ENCODE measurements around the gene RFX4. TPM values are rescaled to one million over a fixed set of nuclear protein-coding genes. Genes with fewer than 3 reads are reported as not detected.
"Not testable (repeated sequence)": the region's sequence is repeated elsewhere in the genome, so short reads cannot be mapped to it uniquely, and the experiment has no call there.

Gene RFX4
- total RNA-seq, 1 experiment from 2014 or later: not detected

DNA sequence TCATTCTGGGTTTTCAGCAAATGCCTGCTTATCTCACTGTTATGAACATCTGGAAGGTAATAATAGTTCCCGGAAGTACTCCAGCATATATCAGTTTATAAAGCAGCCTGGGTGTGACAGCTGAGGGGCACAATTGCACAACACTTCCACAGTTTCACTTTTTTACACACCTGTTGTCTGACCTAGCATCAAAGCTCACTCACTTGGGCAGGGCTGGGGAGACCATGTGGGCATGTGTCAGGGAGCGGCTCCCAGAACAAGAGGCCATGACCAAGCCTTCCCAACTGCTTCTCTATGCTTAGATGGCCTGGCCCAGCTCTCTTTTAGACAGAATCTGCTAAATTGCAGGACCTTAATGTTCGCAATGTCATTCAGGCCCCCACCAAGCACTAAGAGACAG is 140.6 kb downstream of the RFX4 start:
- no peak overlapping the region for H3K27ac ChIP-seq
- H3K4me3 ChIP-seq: no peak overlapping the region
- no peaks in the 10 kb centered on the region for H3K36me3 ChIP-seq
- DNase-seq (ENCODE audit: low read depth in 1 of 2, low spot score in 2 of 2): no peak
- H3K9me3 ChIP-seq (replicated peaks): no peaks in the 10 kb centered on the region
- H3K27me3 ChIP-seq (replicated peaks): no peaks in the 10 kb centered on the region
- H3K4me1 ChIP-seq (replicated peaks): no peaks in the 10 kb centered on the region

DNA sequence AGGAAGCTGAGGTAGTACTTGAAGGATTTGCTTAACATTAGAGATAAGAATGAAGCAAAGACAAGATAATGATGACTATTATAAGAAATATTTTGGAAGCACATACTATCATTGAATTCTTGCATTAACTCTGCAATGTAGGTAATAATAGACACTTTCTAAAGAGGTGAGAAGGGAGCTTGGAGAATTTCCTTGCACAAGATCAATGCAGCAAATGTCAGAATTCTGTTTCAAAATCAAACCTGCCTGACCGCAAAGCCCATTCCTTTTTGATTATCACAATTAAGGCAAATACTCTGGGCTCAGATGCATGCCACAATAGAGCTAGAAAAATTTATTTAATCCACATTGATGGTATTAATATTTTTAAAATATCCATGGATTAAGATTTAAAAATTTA is 141.3 kb downstream of the RFX4 start:
- H3K36me3 ChIP-seq: no peaks in the 10 kb centered on the region
- no peaks in the 10 kb centered on the region for H3K4me1 ChIP-seq (replicated peaks)
- no peaks in the 10 kb centered on the region for H3K9me3 ChIP-seq (replicated peaks)
- no peak overlapping the region for H3K4me3 ChIP-seq
- no peak for DNase-seq (ENCODE audit: low read depth in 1 of 2, low spot score in 2 of 2)
- no peak overlapping the region for H3K27ac ChIP-seq
- H3K27me3 ChIP-seq (replicated peaks): no peaks in the 10 kb centered on the region

- H3K9me3 ChIP-seq (replicated peaks): no peaks in the 10 kb centered on the region
- no peaks in the 10 kb centered on the region for H3K27me3 ChIP-seq (replicated peaks)
- H3K4me1 ChIP-seq (replicated peaks): no peaks in the 10 kb centered on the region
- no peak for DNase-seq (ENCODE audit: low read depth in 1 of 2, low spot score in 2 of 2)
- H3K4me3 ChIP-seq: no peak overlapping the region
- H3K36me3 ChIP-seq: no peaks in the 10 kb centered on the region
- H3K27ac ChIP-seq: no peak overlapping the region
Measured at GRCh38 chr12:106724934-106725333, 142.1 kb downstream of the RFX4 start.

DNA sequence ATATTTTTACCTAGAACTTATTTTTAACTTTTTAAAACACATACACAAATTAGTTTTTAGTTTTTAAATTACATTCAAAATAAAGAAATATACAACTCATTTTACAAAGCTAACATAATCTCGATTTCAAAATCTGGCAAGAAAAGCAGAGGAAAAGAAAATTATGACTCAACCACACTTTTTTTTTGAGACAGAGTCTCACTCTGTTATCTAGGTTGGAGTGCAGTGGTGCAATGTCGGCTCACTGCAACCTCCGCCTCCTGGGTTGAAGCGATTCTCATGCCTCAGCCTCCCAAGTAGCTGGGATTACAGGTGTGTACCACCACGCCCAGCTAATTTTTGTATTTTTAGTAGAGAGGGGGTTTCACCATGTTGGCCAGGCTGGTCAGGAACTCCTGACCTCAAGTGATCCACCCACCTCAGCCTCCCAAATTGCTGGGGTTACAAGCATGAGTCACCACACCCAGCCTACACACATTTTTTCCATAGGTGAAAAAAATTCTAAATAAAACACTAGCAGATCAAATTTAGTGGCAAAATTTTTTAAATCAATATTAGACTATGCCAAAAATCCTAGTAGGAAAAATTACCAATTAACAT is 143.9 kb downstream of the RFX4 start:
- not testable (repeated sequence) for H3K36me3 ChIP-seq; H3K4me1 ChIP-seq (replicated peaks); H3K4me3 ChIP-seq; DNase-seq (ENCODE audit: low read depth in 1 of 2, low spot score in 2 of 2); H3K27me3 ChIP-seq (replicated peaks); H3K9me3 ChIP-seq (replicated peaks); H3K27ac ChIP-seq

GRCh38 chr12:106729611-106730010 is 146.8 kb downstream of the RFX4 start:
- no peaks in the 10 kb centered on the region for H3K4me1 ChIP-seq (replicated peaks)
- DNase-seq (ENCODE audit: low read depth in 1 of 2, low spot score in 2 of 2): no peak
- H3K27me3 ChIP-seq (replicated peaks): no peaks in the 10 kb centered on the region
- no peaks in the 10 kb centered on the region for H3K36me3 ChIP-seq
- no peaks in the 10 kb centered on the region for H3K9me3 ChIP-seq (replicated peaks)
- H3K27ac ChIP-seq: no peak overlapping the region
- H3K4me3 ChIP-seq: no peak overlapping the region

GRCh38 chr12:106732890-106733289 is 150.1 kb downstream of the RFX4 start:
- no peaks in the 10 kb centered on the region for H3K4me1 ChIP-seq (replicated peaks)
- no peaks in the 10 kb centered on the region for H3K9me3 ChIP-seq (replicated peaks)
- no peak overlapping the region for H3K4me3 ChIP-seq
- no peak overlapping the region for H3K27ac ChIP-seq
- 0 out of 2 replicates have a peak, but pooled peaks cover 6% of the 10 kb centered on the region for H3K27me3 ChIP-seq (replicated peaks)
- DNase-seq (ENCODE audit: low read depth in 1 of 2, low spot score in 2 of 2): no peak
- H3K36me3 ChIP-seq: no peaks in the 10 kb centered on the region

- H3K27me3 ChIP-seq (replicated peaks): 0 out of 2 replicates have a peak, but pooled peaks cover 6% of the 10 kb centered on the region
- no peak overlapping the region for H3K27ac ChIP-seq
- H3K4me1 ChIP-seq (replicated peaks): no peaks in the 10 kb centered on the region
- no peaks in the 10 kb centered on the region for H3K36me3 ChIP-seq
- DNase-seq (ENCODE audit: low read depth in 1 of 2, low spot score in 2 of 2): no peak
- no peaks in the 10 kb centered on the region for H3K9me3 ChIP-seq (replicated peaks)
- no peak overlapping the region for H3K4me3 ChIP-seq
Measured at GRCh38 chr12:106733660-106734059, 150.9 kb downstream of the RFX4 start.

- H3K4me1 ChIP-seq (replicated peaks): peaks cover 7% of the 10 kb centered on the region; the same call in 1 of the 2 replicates
- H3K9me3 ChIP-seq (replicated peaks): no peaks in the 10 kb centered on the region
- no peak overlapping the region for H3K27ac ChIP-seq
- H3K36me3 ChIP-seq: no peaks in the 10 kb centered on the region
- DNase-seq (ENCODE audit: low read depth in 1 of 2, low spot score in 2 of 2): no peak
- H3K27me3 ChIP-seq (replicated peaks): 0 out of 2 replicates have a peak, but pooled peaks cover 6% of the 10 kb centered on the region
- H3K4me3 ChIP-seq: no peak overlapping the region
Measured at GRCh38 chr12:106736051-106736957, 153.5 kb downstream of the RFX4 start.

DNA sequence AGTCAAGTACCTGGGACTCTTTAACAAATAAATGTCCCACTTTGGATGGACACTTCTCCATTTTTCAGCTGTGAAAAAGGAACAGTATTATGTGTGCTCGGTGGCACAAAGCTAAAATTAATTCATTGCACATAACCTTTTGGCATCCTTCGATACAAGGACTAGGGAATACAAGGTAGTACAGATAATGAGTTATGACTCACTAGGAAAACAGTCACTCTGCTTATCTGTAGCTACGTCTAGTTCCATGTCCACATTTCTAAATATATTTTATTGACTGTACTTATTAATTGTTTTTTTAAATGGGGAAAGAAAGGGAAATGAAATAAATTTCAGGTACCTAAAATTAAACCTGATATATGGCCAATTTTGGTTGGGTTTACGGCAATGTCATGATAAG is 156.5 kb downstream of the RFX4 start:
- Histone ChIP-seq H3K4me1 (replicated peaks) (peaks cover 7% of the 10 kb centered on the region; the same call in 1 of the 2 replicates), H3K27ac (no peak overlapping the region), H3K27me3 (replicated peaks) (peaks cover 6% of the 10 kb centered on the region; the same call in 1 of the 2 replicates), H3K4me3 (no peak overlapping the region), H3K36me3 (no peaks in the 10 kb centered on the region), H3K9me3 (replicated peaks) (no peaks in the 10 kb centered on the region)
- no peak for DNase-seq (ENCODE audit: low read depth in 1 of 2, low spot score in 2 of 2)

- Histone ChIP-seq H3K4me1 (replicated peaks) (peaks cover 7% of the 10 kb centered on the region; the same call in 1 of the 2 replicates), H3K27ac (no peak overlapping the region), H3K9me3 (replicated peaks) (no peaks in the 10 kb centered on the region), H3K27me3 (replicated peaks) (peaks cover 6% of the 10 kb centered on the region; the same call in 1 of the 2 replicates), H3K4me3 (no peak overlapping the region), H3K36me3 (no peaks in the 10 kb centered on the region)
- peak in 1 of 2 experiments; percentile 16 for DNase-seq (ENCODE audit: low read depth in 1 of 2, low spot score in 2 of 2)
Measured at GRCh38 chr12:106739815-106740530, 157.2 kb downstream of the RFX4 start.

- Histone ChIP-seq H3K27me3 (replicated peaks) (peaks cover 1% of the 10 kb centered on the region; the same call in 1 of the 2 replicates), H3K36me3 (no peaks in the 10 kb centered on the region), H3K9me3 (replicated peaks) (no peaks in the 10 kb centered on the region), H3K4me1 (replicated peaks) (peaks cover 7% of the 10 kb centered on the region; the same call in 1 of the 2 replicates), H3K27ac (no peak overlapping the region), H3K4me3 (no peak overlapping the region)
- no peak for DNase-seq (ENCODE audit: low read depth in 1 of 2, low spot score in 2 of 2)
Measured at GRCh38 chr12:106740818-106741217, 158.0 kb downstream of the RFX4 start.

GRCh38 chr12:106741247-106741646 is 158.4 kb downstream of the RFX4 start:
- Histone ChIP-seq H3K27ac (no peak overlapping the region), H3K27me3 (replicated peaks) (no peaks in the 10 kb centered on the region; the same call in 1 of the 2 replicates), H3K36me3 (no peaks in the 10 kb centered on the region), H3K4me3 (no peak overlapping the region), H3K4me1 (replicated peaks) (peaks cover 7% of the 10 kb centered on the region; the same call in 1 of the 2 replicates), H3K9me3 (replicated peaks) (no peaks in the 10 kb centered on the region)
- no peak for DNase-seq (ENCODE audit: low read depth in 1 of 2, low spot score in 2 of 2)

- Histone ChIP-seq H3K4me1 (replicated peaks) (peaks cover 7% of the 10 kb centered on the region; the same call in 1 of the 2 replicates), H3K4me3 (no peak overlapping the region), H3K27me3 (replicated peaks) (no peaks in the 10 kb centered on the region; the same call in 1 of the 2 replicates), H3K9me3 (replicated peaks) (no peaks in the 10 kb centered on the region), H3K27ac (no peak overlapping the region), H3K36me3 (no peaks in the 10 kb centered on the region)
- no peak for DNase-seq (ENCODE audit: low read depth in 1 of 2, low spot score in 2 of 2)
Measured at GRCh38 chr12:106743270-106743988, 160.6 kb downstream of the RFX4 start.
